Measurements from ENCODE around the gene MDP1. TPM values are rescaled to one million over a fixed set of nuclear protein-coding genes. Genes with fewer than 3 reads are reported as not detected.

The MDP1 gene
- total RNA-seq, 2 experiments from 2014 or later = 23.2 to 26.6 TPM

GRCh38 chr14:24181371-24182077 lies 34.3 kb downstream of the MDP1 start:
- Histone ChIP-seq H3K4me2 (ENCODE audit: low read length) (no peak overlapping the region), H3K4me1 (ENCODE audit: insufficient read depth, low read length, poor library complexity, severe bottlenecking) (no peaks in the 10 kb centered on the region), H3K36me3 (ENCODE audit: insufficient read depth, low read length) (peaks cover 78% of the 10 kb centered on the region), H4K20me1 (ENCODE audit: insufficient read depth, low read length) (no peaks in the 10 kb centered on the region), H3K9me3 (ENCODE audit: low read length) (no peaks in the 10 kb centered on the region), H3K79me2 (ENCODE audit: insufficient read depth, low read depth, low read length) (no peaks in the 10 kb centered on the region), H3K4me3 (ENCODE audit: low read depth, low read length, poor library complexity, severe bottlenecking) (no peak overlapping the region), H3K27ac (ENCODE audit: low read depth, low read length, poor library complexity, severe bottlenecking) (no peak overlapping the region), H3K9me2 (ENCODE audit: insufficient read depth, low read length) (no peaks in the 10 kb centered on the region), H2AFZ (ENCODE audit: low read length) (no peak overlapping the region)
- CTCF ChIA-PET (ENCODE audit: unreplicated experiment) = no interaction called here
- no peak for DNase-seq (ENCODE audit: low spot score)
- BruUV-seq (replicated peaks) = no TSS peak
- TF ChIP-seq CTCF (conservative IDR thresholded peaks at IDR 0.05; ENCODE audit: low read length) (no peak), EZH2phosphoT487 (IDR thresholded peaks at IDR 0.05; ENCODE audit: borderline replicate concordance, low read depth, low read length) (no peak)
- intact Hi-C loops (cut with micrococcal nuclease; ENCODE audit: unreplicated experiment) = no loop called here
- POLR2A ChIA-PET = interaction anchor here (0.6 kb wide), 2 partner anchors 25 to 61 kb away, joined by 3 to 4 read pairs; no protein-coding TSS in a partner anchor

GRCh38 chr14:24179961-24180796 lies 35.7 kb downstream of the MDP1 start:
- H3K4me3 ChIP-seq (ENCODE audit: low read depth, low read length, poor library complexity, severe bottlenecking) = no peak overlapping the region
- intact Hi-C loops (cut with micrococcal nuclease; ENCODE audit: unreplicated experiment) = no loop called here
- DNase-seq (ENCODE audit: low spot score) = no peak
- no peaks in the 10 kb centered on the region for H4K20me1 ChIP-seq (ENCODE audit: insufficient read depth, low read length)
- H3K4me1 ChIP-seq (ENCODE audit: insufficient read depth, low read length, poor library complexity, severe bottlenecking) = no peaks in the 10 kb centered on the region
- peaks cover 65% of the 10 kb centered on the region for H3K36me3 ChIP-seq (ENCODE audit: insufficient read depth, low read length)
- H3K4me2 ChIP-seq (ENCODE audit: low read length) = no peak overlapping the region
- H2AFZ ChIP-seq (ENCODE audit: low read length) = no peak overlapping the region
- TF ChIP-seq CTCF (conservative IDR thresholded peaks at IDR 0.05; ENCODE audit: low read length) = no peak
- H3K27ac ChIP-seq (ENCODE audit: low read depth, low read length, poor library complexity, severe bottlenecking) = no peak overlapping the region
- BruUV-seq (replicated peaks) = no TSS peak
- H3K9me2 ChIP-seq (ENCODE audit: insufficient read depth, low read length) = no peaks in the 10 kb centered on the region
- CTCF ChIA-PET (ENCODE audit: unreplicated experiment) = no interaction called here
- H3K79me2 ChIP-seq (ENCODE audit: insufficient read depth, low read depth, low read length) = no peaks in the 10 kb centered on the region
- no peaks in the 10 kb centered on the region for H3K9me3 ChIP-seq (ENCODE audit: low read length)
- POLR2A ChIA-PET = interaction anchor here (0.5 to 0.6 kb wide), 3 partner anchors 19 to 961 kb away, joined by 3 read pairs; partner anchors contain the start of genes IRF9 and RNF31

All from OCI-LY7 (cell line).